HG03045 (cell line): ENCODE data around the gene RRP7A.
"Not testable (repeated sequence)": the region's sequence is repeated elsewhere in the genome, so short reads cannot be mapped to it uniquely, and the experiment has no call there.

ENCODE experiments used
- ATAC-seq: cut with Tn5 transposase; IDR thresholded peaks from one replicate; pipeline ENCODE4 v1.9.1; 2021; ENCODE audit warnings: mild to moderate bottlenecking, moderate library complexity; ENCODE audit not compliant: unreplicated experiment

The RRP7A gene

DNA sequence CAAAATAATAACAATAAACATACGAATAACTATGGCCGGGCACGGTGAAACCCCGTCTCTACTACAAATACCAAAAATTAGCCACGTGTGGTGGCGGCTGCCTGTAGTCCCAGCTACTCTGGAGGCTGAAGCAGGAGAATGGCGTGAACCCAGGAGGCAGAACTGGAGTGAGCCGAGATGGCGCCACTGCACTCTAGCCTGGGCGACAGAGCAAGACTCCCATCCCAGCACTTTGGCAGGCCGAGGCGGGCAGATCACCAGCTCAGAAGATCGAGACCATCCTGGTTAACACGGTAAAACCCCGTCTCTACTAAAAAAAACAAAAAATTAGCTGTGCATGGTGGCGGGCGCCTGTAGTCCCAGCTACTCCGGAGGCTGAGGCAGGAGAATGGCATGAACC lies 17.0 kb upstream of the RRP7A start:
- ATAC-seq: not testable (repeated sequence)

DNA sequence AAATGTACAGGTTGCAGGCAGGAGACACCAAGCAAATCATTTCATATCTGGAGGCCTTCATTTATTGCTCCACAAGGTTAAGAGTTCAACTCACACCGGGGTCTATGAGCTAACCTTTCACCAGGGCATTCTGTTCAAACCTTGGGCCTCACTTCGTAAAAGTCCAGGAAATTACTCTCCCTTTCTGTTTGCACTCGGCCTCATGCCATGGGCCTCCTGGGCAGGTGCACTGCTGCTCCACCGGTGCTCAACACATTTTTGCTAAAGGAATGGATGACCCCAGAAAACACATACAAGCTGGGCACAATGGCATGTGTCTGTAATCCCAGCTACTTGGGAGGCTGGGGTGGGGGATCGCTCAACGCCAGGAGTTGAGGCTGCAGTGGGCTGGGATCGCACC lies 16.6 kb upstream of the RRP7A start:
- ATAC-seq: no peak

DNA sequence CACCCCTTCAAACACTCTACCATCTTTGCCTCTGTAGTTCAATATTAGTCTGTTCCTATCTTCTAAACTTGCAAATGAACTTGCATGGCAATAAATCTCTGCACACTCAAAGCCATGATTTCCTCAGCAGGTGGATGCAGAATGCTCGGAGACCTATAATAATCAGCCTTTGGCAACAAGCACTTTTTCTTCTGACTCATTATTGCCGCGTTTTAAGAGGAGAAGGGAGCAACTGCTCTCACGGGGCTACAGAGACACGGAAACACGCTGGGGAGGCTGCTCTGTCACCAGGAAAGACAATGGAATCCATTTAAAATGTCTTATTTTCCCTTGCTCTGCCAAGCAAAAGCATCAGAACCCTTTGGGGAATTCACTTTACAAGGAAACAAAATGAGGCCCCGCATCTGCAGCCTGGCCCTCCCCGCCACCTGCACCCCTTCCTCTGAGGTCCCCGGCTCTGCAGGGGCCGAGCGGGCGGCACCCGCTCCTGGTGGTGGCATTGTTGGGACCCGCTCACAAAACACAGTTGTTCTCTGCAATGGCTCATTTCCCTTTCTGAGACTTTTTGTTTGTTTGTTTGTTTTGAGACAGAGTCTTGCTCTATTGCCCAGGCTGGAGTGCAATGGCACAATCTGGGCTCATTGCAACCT lies 15.6 kb upstream of the RRP7A start:
- ATAC-seq: not testable (repeated sequence)

GRCh38 chr22:42533638-42533977 lies 14.0 kb upstream of the RRP7A start:
- no peak for ATAC-seq

GRCh38 chr22:42531401-42532084 lies 11.9 kb upstream of the RRP7A start:
- not testable (repeated sequence) for ATAC-seq

- ATAC-seq: not testable (repeated sequence)
These were observed 9.8 kb upstream of the RRP7A start for GRCh38 chr22:42529435-42529834.

GRCh38 chr22:42528591-42529307 lies 9.2 kb upstream of the RRP7A start:
- no peak for ATAC-seq

DNA sequence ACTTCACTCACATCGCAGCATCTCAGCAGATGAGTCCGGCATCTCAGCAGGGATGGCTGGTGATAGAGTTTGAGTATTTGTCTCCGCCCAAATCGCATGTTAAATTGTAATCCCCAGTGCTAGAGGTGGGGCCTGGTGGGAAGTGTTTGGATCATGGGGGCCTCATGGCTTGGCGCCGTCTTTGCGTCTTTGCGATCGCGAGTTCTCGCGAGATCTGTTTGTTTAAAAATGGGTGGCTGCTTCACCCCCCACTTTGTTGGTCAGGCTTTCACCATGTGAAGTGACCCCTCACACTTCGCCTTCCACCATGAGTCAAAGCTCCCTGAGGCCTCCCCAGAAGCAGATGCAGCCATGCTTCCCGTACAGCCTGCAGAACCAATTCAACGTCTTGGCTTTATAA lies 3.0 kb upstream of the RRP7A start:
- no peak for ATAC-seq

- ATAC-seq: no peak
These were observed 1.6 kb upstream of the RRP7A start for GRCh38 chr22:42521228-42521546.

GRCh38 chr22:42518638-42519524 lies 715 bp downstream of the RRP7A start:
- ATAC-seq: not testable (repeated sequence)

- ATAC-seq: not testable (repeated sequence)
These were observed 2.5 kb downstream of the RRP7A start for GRCh38 chr22:42517103-42517502.

DNA sequence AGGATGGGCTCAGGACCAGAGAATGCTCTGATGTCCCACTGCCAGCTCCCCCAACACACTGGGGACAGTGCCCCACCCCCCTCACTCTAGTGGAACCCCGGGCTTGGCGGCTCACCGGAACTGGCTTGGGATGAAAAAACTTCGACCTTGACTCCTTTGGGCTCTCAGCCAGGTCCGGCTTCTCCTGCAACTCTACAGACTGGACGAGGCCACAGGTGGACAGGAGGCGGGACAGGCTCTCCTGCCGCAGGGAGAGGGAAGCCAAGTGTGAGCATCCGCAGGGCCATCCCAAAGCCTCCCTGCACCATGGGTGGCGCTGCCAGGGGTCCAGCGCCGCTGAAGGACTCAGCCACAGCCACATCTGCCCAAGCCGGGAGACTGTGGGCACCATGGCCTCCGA lies 3.7 kb downstream of the RRP7A start:
- no peak for ATAC-seq

DNA sequence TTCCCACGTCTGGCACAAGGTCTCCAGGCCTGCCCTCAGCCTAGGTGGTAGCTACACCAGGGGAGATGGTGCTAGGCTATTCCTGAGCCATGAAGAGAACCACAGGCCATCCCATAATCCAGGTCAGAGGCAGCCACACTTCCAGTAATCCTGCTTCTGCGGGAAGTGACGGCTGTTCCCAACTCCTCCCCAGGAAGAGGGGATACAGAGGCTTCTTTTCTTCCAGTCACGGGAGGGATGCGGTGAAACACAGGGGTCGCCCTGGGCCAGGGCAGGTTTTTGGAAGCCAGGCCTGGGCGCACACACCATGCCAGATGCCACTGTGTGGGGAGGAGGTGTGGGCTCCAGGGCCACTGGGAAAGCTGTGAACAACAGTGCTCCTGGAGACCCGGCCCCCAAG lies 4.3 kb downstream of the RRP7A start:
- ATAC-seq: not testable (repeated sequence)

DNA sequence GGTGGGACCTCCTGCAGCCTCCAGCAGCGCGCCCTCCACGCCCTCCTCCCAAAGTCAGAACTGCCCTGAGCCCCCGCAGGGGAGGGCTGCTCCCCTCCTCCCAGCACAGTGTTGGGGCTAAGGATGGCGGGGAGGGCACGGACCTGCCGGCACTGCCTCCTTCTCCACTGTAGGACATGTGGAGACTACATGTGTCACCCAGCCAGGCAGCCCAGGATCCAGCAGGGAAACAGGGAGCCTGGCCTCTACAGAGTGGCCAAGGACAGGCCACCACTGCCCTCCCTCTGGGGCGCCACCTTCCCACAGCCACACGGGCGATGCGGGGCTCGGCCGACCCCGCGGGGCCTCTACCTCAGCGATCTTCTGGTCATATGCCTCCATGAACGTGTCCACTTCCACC lies 5.3 kb downstream of the RRP7A start:
- not testable (repeated sequence) for ATAC-seq

- ATAC-seq: not testable (repeated sequence)
These were observed 7.2 kb downstream of the RRP7A start for GRCh38 chr22:42512273-42512990.

DNA sequence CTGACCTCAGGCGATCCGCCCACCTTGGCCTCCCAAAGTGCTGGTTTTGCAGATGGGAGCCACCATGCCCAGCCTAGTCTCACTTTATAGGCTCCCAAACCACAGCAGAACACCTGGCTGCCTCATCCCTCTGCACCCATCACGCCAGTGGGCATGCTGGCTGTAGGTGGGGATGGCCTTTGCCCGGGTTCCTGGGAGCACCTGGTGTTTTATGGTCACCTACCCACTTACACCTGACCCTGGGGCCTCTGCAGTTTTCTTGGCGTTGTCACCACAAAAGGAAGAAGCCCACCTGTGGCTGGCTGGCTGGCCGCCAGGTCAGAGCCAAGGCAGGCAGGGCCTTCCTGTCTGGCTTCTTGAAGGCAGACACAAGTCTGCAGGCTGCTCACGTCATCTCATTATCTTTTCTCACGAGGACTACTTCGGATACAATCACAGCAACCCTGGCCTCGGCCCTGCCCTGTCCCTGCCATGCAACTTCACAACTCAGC lies 8.2 kb downstream of the RRP7A start:
- ATAC-seq: no peak

DNA sequence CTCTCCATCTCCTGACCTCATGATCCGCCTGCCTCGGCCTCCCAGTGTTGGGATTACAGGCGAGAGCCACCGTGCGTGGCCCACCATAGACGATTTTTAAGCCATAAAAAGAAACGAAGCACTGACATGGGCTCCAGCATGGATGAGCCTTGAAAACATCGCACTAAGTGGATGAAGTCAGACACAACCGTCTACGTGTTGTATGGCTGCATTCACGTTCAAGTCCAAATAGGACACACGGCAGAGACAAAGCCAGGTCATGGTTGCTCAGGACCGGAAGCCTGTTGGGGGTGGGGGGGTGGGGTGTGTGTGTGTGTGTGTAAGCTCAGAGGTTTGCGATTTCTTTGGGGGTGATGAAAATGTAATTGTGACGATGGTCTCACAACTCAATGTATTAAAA lies 10.0 kb downstream of the RRP7A start:
- no peak for ATAC-seq

DNA sequence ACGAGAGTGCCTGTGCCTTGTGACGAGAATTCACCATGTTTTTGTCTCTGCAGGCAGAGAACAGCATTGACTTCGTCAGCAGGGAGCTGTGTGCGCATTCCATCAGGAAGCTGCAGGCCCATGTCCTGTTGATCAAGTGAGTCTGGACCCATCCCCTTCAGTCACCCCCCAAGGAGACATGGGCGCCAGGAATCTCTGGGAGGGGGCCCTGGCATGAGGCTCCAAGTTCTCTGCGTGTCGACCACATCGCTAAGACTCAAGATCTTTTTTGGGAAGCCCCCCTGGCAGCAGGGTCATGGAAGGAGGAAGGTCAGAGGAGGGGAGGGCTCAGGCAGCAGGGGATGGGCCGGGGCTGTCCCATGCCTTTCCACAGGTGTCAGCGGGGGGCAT lies 10.6 kb downstream of the RRP7A start:
- not testable (repeated sequence) for ATAC-seq

- ATAC-seq: not testable (repeated sequence)
These were observed 11.1 kb downstream of the RRP7A start for GRCh38 chr22:42508327-42508974.

GRCh38 chr22:42500836-42501179 lies 18.8 kb downstream of the RRP7A start:
- no peak for ATAC-seq
